HepG2 (cell line): ENCODE measurements around the gene ROMO1. TPM values are rescaled to one million over a fixed set of nuclear protein-coding genes. Genes with fewer than 3 reads are reported as not detected.

Experiments used
- FOXK1 ChIP-seq: sonication (generic); formaldehyde crosslinking; IDR thresholded peaks from 2 replicates; pipeline ENCODE4 v1.4.0; 2020; ENCODE audit warnings: low read depth, missing genetic modification reagents, borderline replicate concordance
- HNF4G ChIP-seq, 2 experiments: sonication (generic) in 1 of 2; formaldehyde crosslinking in 1 of 2; IDR thresholded peaks; 2 replicates each; pipeline versions ENCODE4 v1.4.0 to v1.6.1; 2011 to 2020; ENCODE audit warnings: borderline replicate concordance in 2 of 2, low read depth in 2 of 2, mild to moderate bottlenecking in 2 of 2, low read length in 1 of 2, missing genetic modification reagents in 1 of 2, moderate library complexity in 1 of 2
- HNRNPK ChIP-seq: fragments of 200-400 bp; formaldehyde crosslinking; IDR thresholded peaks from 2 replicates; pipeline ENCODE4 v1.6.1; 2018; ENCODE audit warnings: low read length, low read depth, moderate library complexity, mild to moderate bottlenecking; ENCODE audit not compliant: poor library complexity, severe bottlenecking
- KLF13 ChIP-seq: sonication (generic); formaldehyde crosslinking; IDR thresholded peaks from 2 replicates; pipeline ENCODE4 v1.4.0; 2020; ENCODE audit warnings: mild to moderate bottlenecking, missing genetic modification reagents
- MED8 ChIP-seq: sonication (generic); formaldehyde crosslinking; IDR thresholded peaks from 2 replicates; pipeline ENCODE4 v1.8.1; 2023; ENCODE audit warnings: mild to moderate bottlenecking, missing genetic modification reagents; ENCODE audit not compliant: insufficient replicate concordance
- NFE2 ChIP-seq: sonication (generic); formaldehyde crosslinking; IDR thresholded peaks from 2 replicates; pipeline ENCODE4 v1.4.0; 2020; ENCODE audit warnings: missing genetic modification reagents
- NFIC ChIP-seq: IDR thresholded peaks from 2 replicates; pipeline ENCODE4 v1.6.1; 2012; ENCODE audit warnings: mild to moderate bottlenecking, low read length, inconsistent platforms
- NFYC ChIP-seq: IDR thresholded peaks from 2 replicates; pipeline ENCODE4 v1.6.1; 2016; ENCODE audit warnings: missing genetic modification reagents, missing compliant biosample characterization
- PAWR ChIP-seq: sonication (generic); formaldehyde crosslinking; IDR thresholded peaks from 2 replicates; pipeline ENCODE4 v1.4.0; 2020; ENCODE audit warnings: missing genetic modification reagents, mild to moderate bottlenecking, borderline replicate concordance
- PCBP2 ChIP-seq: fragments of 200-400 bp; formaldehyde crosslinking; optimal IDR thresholded peaks from 2 replicates; pipeline ENCODE3; 2018; ENCODE audit warnings: low read length, low read depth; ENCODE audit not compliant: poor library complexity, severe bottlenecking
- RORA ChIP-seq: sonication (generic); formaldehyde crosslinking; IDR thresholded peaks from 2 replicates; pipeline ENCODE4 v1.5.0; 2020; ENCODE audit warnings: mild to moderate bottlenecking, missing genetic modification reagents, moderate library complexity
- SRSF9 ChIP-seq: fragments of 200-400 bp; formaldehyde crosslinking; IDR thresholded peaks from 2 replicates; pipeline ENCODE4 v1.6.1; 2018; ENCODE audit warnings: borderline replicate concordance, mild to moderate bottlenecking, low read depth, low read length; ENCODE audit not compliant: insufficient read depth, poor library complexity, severe bottlenecking
- XBP1 ChIP-seq: sonication (generic); formaldehyde crosslinking; IDR thresholded peaks from 2 replicates; pipeline ENCODE4 v1.5.0; 2020; ENCODE audit warnings: missing genetic modification reagents
- YEATS2 ChIP-seq: sonication (generic); formaldehyde crosslinking; IDR thresholded peaks from 2 replicates; pipeline ENCODE4 v1.4.0; 2020; ENCODE audit warnings: missing genetic modification reagents, borderline replicate concordance
- ZC3H13 ChIP-seq: sonication (generic); formaldehyde crosslinking; IDR thresholded peaks from 2 replicates; pipeline ENCODE4 v1.8.1; 2023; ENCODE audit warnings: mild to moderate bottlenecking, missing genetic modification reagents, moderate library complexity
- ZFP1 ChIP-seq: IDR thresholded peaks from 2 replicates; pipeline ENCODE4 v1.6.1; 2016
- ZFX ChIP-seq: sonication (generic); formaldehyde crosslinking; IDR thresholded peaks from 2 replicates; pipeline ENCODE4 v1.4.0; 2020; ENCODE audit warnings: mild to moderate bottlenecking, low read depth, missing genetic modification reagents, moderate library complexity
- ZNF713 ChIP-seq: sonication (generic); formaldehyde crosslinking; IDR thresholded peaks from 2 replicates; pipeline ENCODE4 v1.4.0; 2020; ENCODE audit warnings: mild to moderate bottlenecking, missing genetic modification reagents
- ZNF841 ChIP-seq: sonication (generic); formaldehyde crosslinking; IDR thresholded peaks from 2 replicates; pipeline ENCODE4 v1.8.1; 2023; ENCODE audit warnings: missing genetic modification reagents, borderline replicate concordance
- ZNF878 ChIP-seq: sonication (generic); formaldehyde crosslinking; IDR thresholded peaks from 2 replicates; pipeline ENCODE4 v1.8.1; 2023; ENCODE audit warnings: mild to moderate bottlenecking, missing genetic modification reagents, moderate library complexity
- ZSCAN21 ChIP-seq: sonication (generic); formaldehyde crosslinking; IDR thresholded peaks from 2 replicates; pipeline ENCODE4 v1.8.0; 2022; ENCODE audit warnings: mild to moderate bottlenecking, missing genetic modification reagents, moderate library complexity, borderline replicate concordance
- polyA plus RNA-seq, 8 experiments: library from polyadenylated mRNA; depleted of rRNA in 3 of 8; stranded (reverse) in 7 of 8; unstranded in 1 of 8; fragments of >200 nt; fragmentation: Illumina TruSeq in 4 of 8; extraction: Trizol in 4 of 8; gene quantifications; 2 replicates each; pipeline versions ENCODE4 v1.2.1 to v1.2.3, GENCODE V29; 2011 to 2016; ENCODE audit warnings: low read depth in 4 of 8, missing spikeins in 1 of 8, mixed read lengths in 1 of 8; ENCODE audit not compliant: insufficient read depth in 1 of 8
- total RNA-seq, 5 experiments: library from RNA; depleted of rRNA; stranded (reverse); fragments of >200 nt; fragmentation: Illumina TruSeq; extraction: Trizol; gene quantifications; 2 replicates each; pipeline ENCODE4 v1.2.3, GENCODE V29; 2016; ENCODE audit warnings: low read depth in 1 of 5
- TF ChIP-seq, protein P1 (sequence below): sonication (generic); formaldehyde crosslinking; IDR thresholded peaks from 2 replicates; pipeline ENCODE4 v1.9.0; 2021; ENCODE audit warnings: mild to moderate bottlenecking, missing genetic modification reagents
- TF ChIP-seq, protein P2 (sequence below): sonication (generic); formaldehyde crosslinking; IDR thresholded peaks from 2 replicates; pipeline ENCODE4 v1.8.0; 2022; ENCODE audit warnings: mild to moderate bottlenecking, missing genetic modification reagents, moderate library complexity

The ROMO1 gene
- total and polyA plus RNA-seq, 2 of the 13 experiments (the other 11 are each of a cell fraction or from before 2014, with no cell fraction given) = 636 to 755 TPM

GRCh38 chr20:35743693-35744491 is 44.7 kb downstream of the ROMO1 start (continued):
- TF ChIP-seq, protein P1, sequence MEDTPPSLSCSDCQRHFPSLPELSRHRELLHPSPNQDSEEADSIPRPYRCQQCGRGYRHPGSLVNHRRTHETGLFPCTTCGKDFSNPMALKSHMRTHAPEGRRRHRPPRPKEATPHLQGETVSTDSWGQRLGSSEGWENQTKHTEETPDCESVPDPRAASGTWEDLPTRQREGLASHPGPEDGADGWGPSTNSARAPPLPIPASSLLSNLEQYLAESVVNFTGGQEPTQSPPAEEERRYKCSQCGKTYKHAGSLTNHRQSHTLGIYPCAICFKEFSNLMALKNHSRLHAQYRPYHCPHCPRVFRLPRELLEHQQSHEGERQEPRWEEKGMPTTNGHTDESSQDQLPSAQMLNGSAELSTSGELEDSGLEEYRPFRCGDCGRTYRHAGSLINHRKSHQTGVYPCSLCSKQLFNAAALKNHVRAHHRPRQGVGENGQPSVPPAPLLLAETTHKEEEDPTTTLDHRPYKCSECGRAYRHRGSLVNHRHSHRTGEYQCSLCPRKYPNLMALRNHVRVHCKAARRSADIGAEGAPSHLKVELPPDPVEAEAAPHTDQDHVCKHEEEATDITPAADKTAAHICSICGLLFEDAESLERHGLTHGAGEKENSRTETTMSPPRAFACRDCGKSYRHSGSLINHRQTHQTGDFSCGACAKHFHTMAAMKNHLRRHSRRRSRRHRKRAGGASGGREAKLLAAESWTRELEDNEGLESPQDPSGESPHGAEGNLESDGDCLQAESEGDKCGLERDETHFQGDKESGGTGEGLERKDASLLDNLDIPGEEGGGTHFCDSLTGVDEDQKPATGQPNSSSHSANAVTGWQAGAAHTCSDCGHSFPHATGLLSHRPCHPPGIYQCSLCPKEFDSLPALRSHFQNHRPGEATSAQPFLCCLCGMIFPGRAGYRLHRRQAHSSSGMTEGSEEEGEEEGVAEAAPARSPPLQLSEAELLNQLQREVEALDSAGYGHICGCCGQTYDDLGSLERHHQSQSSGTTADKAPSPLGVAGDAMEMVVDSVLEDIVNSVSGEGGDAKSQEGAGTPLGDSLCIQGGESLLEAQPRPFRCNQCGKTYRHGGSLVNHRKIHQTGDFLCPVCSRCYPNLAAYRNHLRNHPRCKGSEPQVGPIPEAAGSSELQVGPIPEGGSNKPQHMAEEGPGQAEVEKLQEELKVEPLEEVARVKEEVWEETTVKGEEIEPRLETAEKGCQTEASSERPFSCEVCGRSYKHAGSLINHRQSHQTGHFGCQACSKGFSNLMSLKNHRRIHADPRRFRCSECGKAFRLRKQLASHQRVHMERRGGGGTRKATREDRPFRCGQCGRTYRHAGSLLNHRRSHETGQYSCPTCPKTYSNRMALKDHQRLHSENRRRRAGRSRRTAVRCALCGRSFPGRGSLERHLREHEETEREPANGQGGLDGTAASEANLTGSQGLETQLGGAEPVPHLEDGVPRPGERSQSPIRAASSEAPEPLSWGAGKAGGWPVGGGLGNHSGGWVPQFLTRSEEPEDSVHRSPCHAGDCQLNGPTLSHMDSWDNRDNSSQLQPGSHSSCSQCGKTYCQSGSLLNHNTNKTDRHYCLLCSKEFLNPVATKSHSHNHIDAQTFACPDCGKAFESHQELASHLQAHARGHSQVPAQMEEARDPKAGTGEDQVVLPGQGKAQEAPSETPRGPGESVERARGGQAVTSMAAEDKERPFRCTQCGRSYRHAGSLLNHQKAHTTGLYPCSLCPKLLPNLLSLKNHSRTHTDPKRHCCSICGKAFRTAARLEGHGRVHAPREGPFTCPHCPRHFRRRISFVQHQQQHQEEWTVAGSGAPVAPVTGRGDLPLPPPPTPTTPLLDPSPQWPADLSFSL (CRISPR knock-in tag) = 0 out of 2 replicates have a peak, but pooled peaks have one; percentile 42
- no peak for TF ChIP-seq NFYC (CRISPR knock-in tag)
- TF ChIP-seq HNRNPK = no peak
- TF ChIP-seq MED8 = no peak
- peak; percentile 74; the same call in 1 of the 2 replicates for TF ChIP-seq ZNF878 (CRISPR knock-in tag)
- TF ChIP-seq YEATS2 (CRISPR knock-in tag) = no peak; the same call in 1 of the 2 replicates
- TF ChIP-seq HNF4G (IDR thresholded peaks at IDR 0.05; ENCODE audit: borderline replicate concordance, low read depth, low read length) = no peak
- no peak for TF ChIP-seq HNF4G (CRISPR knock-in tag; IDR thresholded peaks at IDR 0.05; ENCODE audit: borderline replicate concordance, low read depth)
- TF ChIP-seq, protein P2, sequence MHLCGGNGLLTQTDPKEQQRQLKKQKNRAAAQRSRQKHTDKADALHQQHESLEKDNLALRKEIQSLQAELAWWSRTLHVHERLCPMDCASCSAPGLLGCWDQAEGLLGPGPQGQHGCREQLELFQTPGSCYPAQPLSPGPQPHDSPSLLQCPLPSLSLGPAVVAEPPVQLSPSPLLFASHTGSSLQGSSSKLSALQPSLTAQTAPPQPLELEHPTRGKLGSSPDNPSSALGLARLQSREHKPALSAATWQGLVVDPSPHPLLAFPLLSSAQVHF = no peak
- no peak for TF ChIP-seq ZSCAN21 (CRISPR knock-in tag)
- peak; percentile 15; the same call in 1 of the 2 replicates for TF ChIP-seq ZFP1
- TF ChIP-seq SRSF9 = no peak
- TF ChIP-seq ZNF713 (CRISPR knock-in tag) = no peak
- TF ChIP-seq NFE2 = peak; percentile 86
- no peak for TF ChIP-seq ZFX (CRISPR knock-in tag)
- TF ChIP-seq PCBP2 = no peak
- no peak for TF ChIP-seq KLF13 (CRISPR knock-in tag)
- TF ChIP-seq PAWR = no peak
- no peak for TF ChIP-seq XBP1
- no peak for TF ChIP-seq ZC3H13 (CRISPR knock-in tag)
- no peak for TF ChIP-seq RORA (CRISPR knock-in tag)
- 0 out of 2 replicates have a peak, but pooled peaks have one; percentile 24 for TF ChIP-seq FOXK1 (CRISPR knock-in tag)
- no peak for TF ChIP-seq NFIC
- TF ChIP-seq ZNF841 (CRISPR knock-in tag) = no peak
